ENCODE results near the gene SSBP3. TPM values are rescaled to one million over a fixed set of nuclear protein-coding genes. Genes with fewer than 3 reads are reported as not detected.

SSBP3 gene
- total and polyA plus RNA-seq, 9 of the 15 experiments (the other 6 are each of a cell fraction or from before 2014, with no cell fraction given), result 8.7 to 108 (median 33.8) TPM

- TF ChIP-seq ZNF507 (tag; conservative IDR thresholded peaks at IDR 0.05) (peak; percentile 83), HCFC1 (IDR thresholded peaks at IDR 0.05; ENCODE audit: low read depth, low read length) (no peak), ZNF584 (CRISPR knock-in tag; IDR thresholded peaks at IDR 0.05; ENCODE audit: low read depth) (no peak), HMGN3 (IDR thresholded peaks at IDR 0.05; ENCODE audit: borderline replicate concordance, extremely low read depth, insufficient read length, low read depth, low read length) (no peak), BCOR (IDR thresholded peaks at IDR 0.05) (peak; percentile 96), CBFA2T3 (IDR thresholded peaks at IDR 0.05) (peak; percentile 46; the same call in 1 of the 2 replicates), ATF1 (CRISPR knock-in tag; IDR thresholded peaks at IDR 0.05) (no peak), ATF1 (tag; IDR thresholded peaks at IDR 0.05) (no peak), ESRRA (IDR thresholded peaks at IDR 0.05; ENCODE audit: borderline replicate concordance, low read depth) (peak; percentile 90), PTBP1 (IDR thresholded peaks at IDR 0.05; ENCODE audit: low read depth, low read length) (peak; percentile 54; the same call in 1 of the 2 replicates), CBX3 (IDR thresholded peaks at IDR 0.05; ENCODE audit: borderline replicate concordance in 1 of 2, low read length in 2 of 2) (peak in 1 of 2 experiments; percentile 69; a peak in 1 of 3 replicates)
Measured at GRCh38 chr1:54385727-54386022, 20.5 kb downstream of the SSBP3 start (continued).

DNA sequence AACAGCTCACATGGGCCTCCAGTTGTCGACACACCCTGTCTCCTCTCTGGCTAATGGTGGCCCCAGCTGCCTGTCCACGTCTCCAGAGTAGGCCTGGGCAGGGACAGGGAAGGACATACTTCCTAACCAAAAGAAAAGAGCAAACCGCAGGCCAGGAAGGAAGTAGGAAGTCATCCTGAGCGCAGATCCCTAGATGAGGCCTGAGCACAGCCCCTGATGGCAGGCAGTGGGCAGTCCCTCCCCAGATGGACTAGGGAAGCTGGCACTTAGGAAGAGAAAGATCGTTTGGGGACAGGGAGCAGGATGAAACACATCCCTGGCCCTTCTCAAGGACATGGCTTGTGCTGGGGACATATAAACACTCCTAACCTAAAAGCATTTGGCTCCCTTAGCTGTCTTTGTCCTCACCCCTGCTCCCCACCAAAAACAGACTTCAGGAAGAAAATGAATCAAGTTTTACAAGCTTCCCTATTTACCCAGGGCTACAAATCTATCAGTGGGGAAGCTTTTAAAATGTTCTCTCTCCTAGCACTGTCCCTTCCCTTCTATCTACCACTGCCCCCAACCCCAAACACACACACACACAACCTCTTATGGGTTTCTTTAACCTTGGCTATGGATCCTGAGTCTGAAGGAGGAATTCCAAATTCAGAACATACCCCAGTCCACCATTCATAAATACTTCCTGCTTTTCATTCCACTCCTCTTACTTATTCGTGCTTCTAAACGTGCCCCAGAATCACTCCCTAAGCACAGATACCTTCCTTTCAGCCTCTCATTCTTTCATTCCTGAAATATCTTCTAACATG, 21.1 kb downstream of the SSBP3 start:
- 39% methylated on average over 7 of the region's 7 CpGs for WGBS (ENCODE audit: insufficient coverage, low coverage, missing lambda C conversion rate)
- intact Hi-C loops (cut with micrococcal nuclease), result no loop called here
- peak overlapping the region; percentile 39; the same call in 1 of the 3 replicates for H3K27ac ChIP-seq (ENCODE audit: extremely low read depth, low read depth, low read length)
- no peaks in the 10 kb centered on the region for H3K27me3 ChIP-seq (ENCODE audit: control insufficient read depth in 2 of 2, insufficient read depth in 2 of 2, low read length in 2 of 2)
- H3K9me1 ChIP-seq (ENCODE audit: control insufficient read depth, insufficient read depth, low read length), result no peaks in the 10 kb centered on the region
- peak; percentile 22 for ATAC-seq
- peak overlapping the region; percentile 10 to 79; a peak in 1 of 4 replicates for H3K9ac ChIP-seq (ENCODE audit: insufficient read depth in 1 of 2, low read depth in 2 of 2, low read length in 2 of 2)
- peaks cover 7 to 21% of the 10 kb centered on the region in 2 experiments; a peak in 4 of 5 replicates for H3K4me1 ChIP-seq (replicated peaks in 1 of 2; ENCODE audit: control insufficient read depth in 2 of 2, insufficient read depth in 2 of 2, low read length in 2 of 2)
- FAIRE-seq, result no peak
- POLR2A ChIA-PET, result interaction anchor here (0.6 to 6.5 kb wide), 8 partner anchors 10 to 97 kb away, joined by 3 to 43 read pairs (median 4); no protein-coding TSS in a partner anchor
- DNase-seq (ENCODE audit: extremely low read depth in 1 of 4, low spot score in 3 of 4), result no peak
- BruUV-seq (replicated peaks), result no TSS peak
- CTCF ChIA-PET (ENCODE audit: low intra/inter-chr PET ratio), result no interaction called here
- H3K4me3 ChIP-seq, result no peak overlapping the region
- no peak overlapping the region for H3K4me2 ChIP-seq (ENCODE audit: insufficient read depth, low read length)
- no peak overlapping the region for H2AFZ ChIP-seq (ENCODE audit: low read depth, low read length)
- 0 out of 4 replicates have a peak, but pooled peaks of 1 of the 2 experiments have one; percentile 23 for TF ChIP-seq HDAC1 (IDR thresholded peaks at IDR 0.05)
- TF ChIP-seq ARID2 (IDR thresholded peaks at IDR 0.05), result 0 out of 2 replicates have a peak, but pooled peaks have one; percentile 6
- TF ChIP-seq SREBF2 (CRISPR knock-in tag; IDR thresholded peaks at IDR 0.05), result no peak
- no peak for TF ChIP-seq PHF20 (IDR thresholded peaks at IDR 0.05; ENCODE audit: partially characterized antibody)
- TF ChIP-seq, protein P1, sequence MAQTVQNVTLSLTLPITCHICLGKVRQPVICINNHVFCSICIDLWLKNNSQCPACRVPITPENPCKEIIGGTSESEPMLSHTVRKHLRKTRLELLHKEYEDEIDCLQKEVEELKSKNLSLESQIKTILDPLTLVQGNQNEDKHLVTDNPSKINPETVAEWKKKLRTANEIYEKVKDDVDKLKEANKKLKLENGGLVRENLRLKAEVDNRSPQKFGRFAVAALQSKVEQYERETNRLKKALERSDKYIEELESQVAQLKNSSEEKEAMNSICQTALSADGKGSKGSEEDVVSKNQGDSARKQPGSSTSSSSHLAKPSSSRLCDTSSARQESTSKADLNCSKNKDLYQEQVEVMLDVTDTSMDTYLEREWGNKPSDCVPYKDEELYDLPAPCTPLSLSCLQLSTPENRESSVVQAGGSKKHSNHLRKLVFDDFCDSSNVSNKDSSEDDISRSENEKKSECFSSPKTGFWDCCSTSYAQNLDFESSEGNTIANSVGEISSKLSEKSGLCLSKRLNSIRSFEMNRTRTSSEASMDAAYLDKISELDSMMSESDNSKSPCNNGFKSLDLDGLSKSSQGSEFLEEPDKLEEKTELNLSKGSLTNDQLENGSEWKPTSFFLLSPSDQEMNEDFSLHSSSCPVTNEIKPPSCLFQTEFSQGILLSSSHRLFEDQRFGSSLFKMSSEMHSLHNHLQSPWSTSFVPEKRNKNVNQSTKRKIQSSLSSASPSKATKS (CRISPR knock-in tag; IDR thresholded peaks at IDR 0.05), result no peak
- TF ChIP-seq SPI1 (IDR thresholded peaks at IDR 0.05; ENCODE audit: borderline replicate concordance, low read depth, low read length), result peak; percentile 32; the same call in 1 of the 2 replicates
- no peak for TF ChIP-seq FOXA3 (CRISPR knock-in tag; conservative IDR thresholded peaks at IDR 0.05 in 1 of 2, IDR thresholded peaks at IDR 0.05 in 1 of 2)
- no peak for TF ChIP-seq HDAC6 (IDR thresholded peaks at IDR 0.05; ENCODE audit: low read depth, low read length)
- TF ChIP-seq ZBTB17 (CRISPR knock-in tag; IDR thresholded peaks at IDR 0.05), result no peak
- no peak for TF ChIP-seq ZBTB1 (CRISPR knock-in tag; IDR thresholded peaks at IDR 0.05; ENCODE audit: borderline replicate concordance, low read depth)
- H4K20me1 ChIP-seq (replicated peaks; ENCODE audit: control insufficient read depth, insufficient read depth, low read length), result peaks cover 21% of the 10 kb centered on the region
- H3K79me2 ChIP-seq (ENCODE audit: control insufficient read depth, insufficient read depth, low read length), result peaks cover 84% of the 10 kb centered on the region
- peaks cover 80% of the 10 kb centered on the region for H3K36me3 ChIP-seq (ENCODE audit: control insufficient read depth, insufficient read depth, low read length)
- in situ Hi-C loops (cut with MboI), result no loop called here
- no peaks in the 10 kb centered on the region for H3K9me3 ChIP-seq (replicated peaks; ENCODE audit: control insufficient read depth, insufficient read depth, low read depth, low read length)
